ENCODE results near the gene OSCP1. TPM values are rescaled to one million over a fixed set of nuclear protein-coding genes. Genes with fewer than 3 reads are reported as not detected.

Gene OSCP1
- total RNA-seq, 1 experiment from 2014 or later = 5.5 TPM

DNA sequence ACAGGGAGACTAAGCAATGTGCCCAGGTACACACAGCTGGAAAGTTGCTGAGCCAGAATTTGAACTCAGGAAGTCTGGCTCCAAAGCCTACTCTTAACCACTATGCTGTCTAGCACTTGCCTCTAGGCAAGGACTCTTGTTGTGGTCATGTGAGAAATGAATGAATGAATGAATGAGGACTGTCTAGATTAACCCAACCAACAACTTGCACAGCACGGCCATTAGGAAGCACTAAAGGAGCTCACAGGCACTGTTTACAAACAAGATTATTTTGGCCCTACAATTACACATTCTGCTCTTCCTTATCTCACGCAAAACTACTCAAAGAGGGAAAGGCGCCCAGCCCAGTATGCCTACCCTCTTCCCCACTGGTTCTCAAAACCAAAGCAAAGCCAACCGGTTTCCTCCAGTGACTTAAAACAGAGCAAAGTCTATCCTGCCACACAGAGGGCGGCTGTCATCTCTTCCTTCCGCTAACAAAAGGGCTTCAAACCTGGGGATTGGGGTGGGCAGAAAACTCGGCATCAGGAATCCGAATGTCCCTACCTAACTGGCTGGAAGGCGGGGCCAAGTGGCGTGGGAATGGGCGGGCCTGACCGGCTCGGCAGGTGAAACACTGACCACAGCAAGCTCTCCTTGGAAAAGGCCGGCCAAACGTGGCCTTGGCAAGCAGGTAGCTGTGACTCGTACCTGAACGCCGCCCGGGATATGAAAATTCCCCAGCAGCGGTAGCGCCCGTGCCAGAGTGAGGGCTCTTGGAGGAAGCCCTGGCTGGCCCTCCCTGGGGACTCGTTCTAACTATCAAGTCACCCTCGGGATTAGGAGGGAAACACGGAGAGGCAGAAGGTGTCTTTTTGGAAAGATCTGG, 65.5 kb downstream of the OSCP1 start:
- TSS peak; percentile 79 for BruUV-seq (replicated peaks)
- H3K27ac ChIP-seq (ENCODE audit: low read length) = peak overlapping the region; percentile 84
- ChIA-PET POLR2A (interaction anchor here (0.6 kb wide), 1 partner anchor 1190 kb away, joined by 4 read pairs; no protein-coding TSS in a partner anchor), CTCF (interaction anchor here (0.9 kb wide), 1 partner anchor 42 kb away, joined by 3 read pairs; no protein-coding TSS in a partner anchor)
- H3K4me1 ChIP-seq (ENCODE audit: control insufficient read depth, insufficient read depth, low read length) = peaks cover 39% of the 10 kb centered on the region
- no peaks in the 10 kb centered on the region for H3K27me3 ChIP-seq (ENCODE audit: control insufficient read depth, insufficient read depth, low read length)
- intact Hi-C loops (cut with micrococcal nuclease; ENCODE audit: unreplicated experiment) (loop anchor here (5.0 kb wide), 1 partner anchor 38 kb away; no protein-coding TSS in a partner anchor), in situ Hi-C loops (cut with HindIII; ENCODE audit: low pct_unique_long_range_greater_than_20kb, low sequenced_read_pairs) (no loop called here)
- ATAC-seq = 0 out of 2 replicates have a peak, but pooled peaks have one; percentile 3
- no peak for DNase-seq (ENCODE audit: low read depth, low spot score)
- peak overlapping the region; percentile 90 to 94 for H3K4me3 ChIP-seq (ENCODE audit: low read depth in 2 of 2, low read length in 2 of 2)
- H3K36me3 ChIP-seq (ENCODE audit: control insufficient read depth, insufficient read depth, low read length) = no peaks in the 10 kb centered on the region; the same call in 1 of the 2 replicates
- H3K9me3 ChIP-seq (ENCODE audit: control insufficient read depth, insufficient read depth, low read depth, low read length) = no peaks in the 10 kb centered on the region
- no peak for TF ChIP-seq SIN3A (IDR thresholded peaks at IDR 0.05; ENCODE audit: borderline replicate concordance, insufficient read depth, low read depth, low read length)
- TF ChIP-seq POLR2AphosphoS5 (IDR thresholded peaks at IDR 0.05; ENCODE audit: low read depth, low read length) = no peak
- TF ChIP-seq TCF7L2 (IDR thresholded peaks at IDR 0.05; ENCODE audit: low read depth, low read length) = no peak

DNA sequence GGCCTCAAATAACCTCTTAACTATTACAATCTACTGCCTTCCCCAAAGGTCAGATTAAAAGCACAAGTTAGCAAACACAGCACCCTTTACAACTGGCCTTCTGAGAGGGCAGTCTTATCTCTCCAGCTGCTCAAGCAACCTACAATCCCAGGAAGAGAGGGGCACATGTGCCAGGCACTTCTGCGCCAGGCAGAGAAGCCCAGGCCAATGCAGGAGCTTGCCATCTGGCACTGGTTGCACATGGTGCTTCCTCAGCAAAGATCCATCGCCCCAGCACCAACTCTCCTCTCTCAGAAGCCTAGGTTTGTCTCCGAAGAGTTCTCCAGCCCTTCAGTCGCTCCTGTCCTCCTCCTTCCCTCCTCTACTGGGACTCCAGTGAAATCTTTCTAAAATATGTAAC, 67.0 kb downstream of the OSCP1 start:
- H3K27ac ChIP-seq (ENCODE audit: low read length) = peak overlapping the region; percentile 57; the same call in 1 of the 2 replicates

DNA sequence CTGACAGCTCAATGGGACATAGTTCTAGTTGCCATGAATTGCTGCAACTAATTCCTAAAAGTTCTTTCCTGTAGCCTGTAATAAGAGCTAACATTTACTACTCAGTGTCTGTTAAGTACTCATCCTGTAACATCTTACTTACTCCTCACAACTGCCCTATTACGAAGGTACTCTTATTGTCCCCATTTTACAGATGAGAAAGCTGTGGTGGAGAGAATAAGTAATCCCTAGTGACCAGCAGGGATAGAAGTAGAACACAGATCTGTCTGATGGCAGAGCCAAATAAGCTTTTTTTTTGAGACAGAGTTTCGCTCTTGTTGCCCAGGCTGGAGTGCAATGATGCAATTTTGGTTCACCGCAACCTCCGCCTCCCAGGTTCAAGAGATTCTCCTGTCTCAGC, 67.6 kb downstream of the OSCP1 start:
- H3K27me3 ChIP-seq (ENCODE audit: control insufficient read depth, insufficient read depth, low read length) = no peaks in the 10 kb centered on the region
- BruUV-seq (replicated peaks) = no TSS peak
- CTCF ChIA-PET = no interaction called here
- in situ Hi-C loops (cut with HindIII; ENCODE audit: low pct_unique_long_range_greater_than_20kb, low sequenced_read_pairs) (no loop called here), intact Hi-C loops (cut with micrococcal nuclease; ENCODE audit: unreplicated experiment) (no loop called here)
- no peak for DNase-seq (ENCODE audit: low read depth, low spot score)
- H3K36me3 ChIP-seq (ENCODE audit: control insufficient read depth, insufficient read depth, low read length) = no peaks in the 10 kb centered on the region; the same call in 1 of the 2 replicates
- ATAC-seq = no peak
- TF ChIP-seq POLR2AphosphoS5 (IDR thresholded peaks at IDR 0.05; ENCODE audit: low read depth, low read length) = no peak
- TF ChIP-seq SIN3A (IDR thresholded peaks at IDR 0.05; ENCODE audit: borderline replicate concordance, insufficient read depth, low read depth, low read length) = no peak
- TF ChIP-seq, protein P1, sequence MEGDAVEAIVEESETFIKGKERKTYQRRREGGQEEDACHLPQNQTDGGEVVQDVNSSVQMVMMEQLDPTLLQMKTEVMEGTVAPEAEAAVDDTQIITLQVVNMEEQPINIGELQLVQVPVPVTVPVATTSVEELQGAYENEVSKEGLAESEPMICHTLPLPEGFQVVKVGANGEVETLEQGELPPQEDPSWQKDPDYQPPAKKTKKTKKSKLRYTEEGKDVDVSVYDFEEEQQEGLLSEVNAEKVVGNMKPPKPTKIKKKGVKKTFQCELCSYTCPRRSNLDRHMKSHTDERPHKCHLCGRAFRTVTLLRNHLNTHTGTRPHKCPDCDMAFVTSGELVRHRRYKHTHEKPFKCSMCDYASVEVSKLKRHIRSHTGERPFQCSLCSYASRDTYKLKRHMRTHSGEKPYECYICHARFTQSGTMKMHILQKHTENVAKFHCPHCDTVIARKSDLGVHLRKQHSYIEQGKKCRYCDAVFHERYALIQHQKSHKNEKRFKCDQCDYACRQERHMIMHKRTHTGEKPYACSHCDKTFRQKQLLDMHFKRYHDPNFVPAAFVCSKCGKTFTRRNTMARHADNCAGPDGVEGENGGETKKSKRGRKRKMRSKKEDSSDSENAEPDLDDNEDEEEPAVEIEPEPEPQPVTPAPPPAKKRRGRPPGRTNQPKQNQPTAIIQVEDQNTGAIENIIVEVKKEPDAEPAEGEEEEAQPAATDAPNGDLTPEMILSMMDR (IDR thresholded peaks at IDR 0.05) = no peak
- H3K4me3 ChIP-seq (ENCODE audit: low read depth in 2 of 2, low read length in 2 of 2) = no peak overlapping the region
- H3K9me3 ChIP-seq (ENCODE audit: control insufficient read depth, insufficient read depth, low read depth, low read length) = no peaks in the 10 kb centered on the region
- POLR2A ChIA-PET = no interaction called here
- H3K4me1 ChIP-seq (ENCODE audit: control insufficient read depth, insufficient read depth, low read length) = peaks cover 44% of the 10 kb centered on the region
- no peak overlapping the region for H3K27ac ChIP-seq (ENCODE audit: low read length)

More for the DNA sequence above, 67.0 kb downstream of the OSCP1 start:
- no peak for ATAC-seq
- H3K27me3 ChIP-seq (ENCODE audit: control insufficient read depth, insufficient read depth, low read length) = no peaks in the 10 kb centered on the region
- peak overlapping the region; percentile 90 to 94; a peak in 3 of 4 replicates for H3K4me3 ChIP-seq (ENCODE audit: low read depth in 2 of 2, low read length in 2 of 2)
- no peaks in the 10 kb centered on the region for H3K9me3 ChIP-seq (ENCODE audit: control insufficient read depth, insufficient read depth, low read depth, low read length)
- ChIA-PET POLR2A (no interaction called here), CTCF (no interaction called here)
- H3K4me1 ChIP-seq (ENCODE audit: control insufficient read depth, insufficient read depth, low read length) = peaks cover 39% of the 10 kb centered on the region
- BruUV-seq (replicated peaks) = no TSS peak
- intact Hi-C loops (cut with micrococcal nuclease; ENCODE audit: unreplicated experiment) (no loop called here), in situ Hi-C loops (cut with HindIII; ENCODE audit: low pct_unique_long_range_greater_than_20kb, low sequenced_read_pairs) (no loop called here)
- TF ChIP-seq POLR2AphosphoS5 (IDR thresholded peaks at IDR 0.05; ENCODE audit: low read depth, low read length) = no peak
- no peak for TF ChIP-seq SIN3A (IDR thresholded peaks at IDR 0.05; ENCODE audit: borderline replicate concordance, insufficient read depth, low read depth, low read length)
- no peak for TF ChIP-seq TCF7L2 (IDR thresholded peaks at IDR 0.05; ENCODE audit: low read depth, low read length)
- TF ChIP-seq, protein P1 (IDR thresholded peaks at IDR 0.05) = no peak
- no peaks in the 10 kb centered on the region; the same call in 1 of the 2 replicates for H3K36me3 ChIP-seq (ENCODE audit: control insufficient read depth, insufficient read depth, low read length)
- DNase-seq (ENCODE audit: low read depth, low spot score) = no peak
